ENCODE measurements around the gene STX4. TPM values are rescaled to one million over a fixed set of nuclear protein-coding genes. Genes with fewer than 3 reads are reported as not detected.

Gene STX4
- polyA plus RNA-seq, 2 of the 4 experiments (the other 2 are of a cell fraction): 39.7 to 73.9 TPM

DNA sequence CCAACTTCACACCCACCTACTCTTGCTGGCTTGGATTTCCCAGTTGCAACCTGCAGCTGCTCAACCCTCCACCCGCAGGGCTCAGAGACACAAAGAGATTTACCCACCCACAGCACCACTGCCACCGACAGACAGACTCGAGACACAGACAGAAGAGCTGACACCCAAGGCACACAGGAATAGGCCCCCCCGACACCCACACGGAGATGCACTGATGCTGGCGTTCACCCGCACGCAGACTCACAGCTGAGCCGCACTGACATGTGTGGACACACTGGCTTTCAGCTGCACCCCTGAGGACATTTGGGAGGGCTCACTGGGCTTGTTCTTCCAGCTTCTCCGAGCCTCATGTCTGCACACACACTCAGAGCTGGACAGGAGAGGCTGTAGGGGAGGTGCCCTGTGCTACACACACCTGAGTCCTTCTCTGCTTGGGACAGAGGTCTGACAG is 31.1 kb upstream of the STX4 start:
- CTCF ChIA-PET: interaction anchor here (0.9 to 3.7 kb wide), 4 partner anchors 13 to 117 kb away, joined by 3 to 15 read pairs (median 4); partner anchors contain the start of gene HSD3B7
- Histone ChIP-seq H3K9me3 (no peaks in the 10 kb centered on the region), H3K4me3 (no peak overlapping the region), H3K27ac (peak overlapping the region in 1 of 2 experiments; percentile 24; a peak in 1 of 6 replicates), H3K4me1 (peaks cover 26% of the 10 kb centered on the region), H3K4me2 (no peak overlapping the region)
- 92% methylated on average over 10 of the region's 10 CpGs for WGBS (ENCODE audit: missing lambda C conversion rate)
- no peak for FAIRE-seq
- POLR2A ChIA-PET: interaction anchor here (0.7 kb wide), 1 partner anchor 177 kb away, joined by 7 read pairs; the partner anchor contains the start of gene FUS
- no peak for ATAC-seq
- TF ChIP-seq RNF2 (IDR thresholded peaks at IDR 0.05; ENCODE audit: borderline replicate concordance, low read depth) (no peak), E2F6 (IDR thresholded peaks at IDR 0.05; ENCODE audit: borderline replicate concordance, low read depth) (no peak), CBX8 (IDR thresholded peaks at IDR 0.05) (no peak), NPAS2 (CRISPR knock-in tag; IDR thresholded peaks at IDR 0.05; ENCODE audit: borderline replicate concordance) (no peak), HOXB5 (CRISPR knock-in tag; IDR thresholded peaks at IDR 0.05) (no peak), SMC3 (IDR thresholded peaks at IDR 0.05) (no peak), CHD2 (IDR thresholded peaks at IDR 0.05; ENCODE audit: low read length, partially characterized antibody) (no peak), BCL3 (IDR thresholded peaks at IDR 0.05) (no peak), PHF8 (IDR thresholded peaks at IDR 0.05; ENCODE audit: borderline replicate concordance, low read depth) (no peak), NR3C1 (IDR thresholded peaks at IDR 0.05) (no peak), REST (IDR thresholded peaks at IDR 0.05) (no peak)
- TF ChIP-seq, protein P1, sequence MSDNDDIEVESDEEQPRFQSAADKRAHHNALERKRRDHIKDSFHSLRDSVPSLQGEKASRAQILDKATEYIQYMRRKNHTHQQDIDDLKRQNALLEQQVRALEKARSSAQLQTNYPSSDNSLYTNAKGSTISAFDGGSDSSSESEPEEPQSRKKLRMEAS (IDR thresholded peaks at IDR 0.05): no peak
- TF ChIP-seq, protein P2, sequence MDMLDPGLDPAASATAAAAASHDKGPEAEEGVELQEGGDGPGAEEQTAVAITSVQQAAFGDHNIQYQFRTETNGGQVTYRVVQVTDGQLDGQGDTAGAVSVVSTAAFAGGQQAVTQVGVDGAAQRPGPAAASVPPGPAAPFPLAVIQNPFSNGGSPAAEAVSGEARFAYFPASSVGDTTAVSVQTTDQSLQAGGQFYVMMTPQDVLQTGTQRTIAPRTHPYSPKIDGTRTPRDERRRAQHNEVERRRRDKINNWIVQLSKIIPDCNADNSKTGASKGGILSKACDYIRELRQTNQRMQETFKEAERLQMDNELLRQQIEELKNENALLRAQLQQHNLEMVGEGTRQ (IDR thresholded peaks at IDR 0.05): no peak
- TF ChIP-seq, protein P3, sequence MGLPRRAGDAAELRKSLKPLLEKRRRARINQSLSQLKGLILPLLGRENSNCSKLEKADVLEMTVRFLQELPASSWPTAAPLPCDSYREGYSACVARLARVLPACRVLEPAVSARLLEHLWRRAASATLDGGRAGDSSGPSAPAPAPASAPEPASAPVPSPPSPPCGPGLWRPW (IDR thresholded peaks at IDR 0.05): no peak
- no peak for DNase-seq (ENCODE audit: low read depth in 1 of 2, low spot score in 1 of 2)

DNA sequence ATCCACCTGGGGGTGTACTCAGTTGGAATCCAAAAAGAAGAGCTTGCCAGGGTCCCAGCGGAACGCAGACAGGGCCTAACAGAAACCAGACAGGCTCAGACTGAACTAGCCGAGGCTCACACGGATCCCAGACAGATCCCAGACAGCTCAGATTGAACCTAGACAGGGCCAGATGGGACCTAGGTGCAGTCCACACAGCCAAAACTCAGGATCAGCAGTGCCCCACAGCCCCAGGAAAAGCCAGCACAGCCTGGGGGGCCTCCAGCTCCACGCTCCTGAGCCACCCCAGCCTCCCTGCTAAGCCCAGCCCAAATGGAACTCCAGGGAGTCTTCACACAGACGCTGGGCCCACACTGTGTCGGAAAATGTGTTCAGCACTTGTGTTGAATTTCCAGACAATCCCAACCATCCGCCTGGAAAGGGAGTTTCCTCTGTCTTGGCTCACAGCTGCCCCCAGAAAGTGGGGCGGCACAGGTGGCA is 30.5 kb upstream of the STX4 start:
- peaks cover 21% of the 10 kb centered on the region for H3K4me1 ChIP-seq
- no peak overlapping the region for H3K4me3 ChIP-seq
- ChIA-PET POLR2A (no interaction called here), CTCF (interaction anchor here (0.9 to 3.7 kb wide), 5 partner anchors 13 to 116 kb away, joined by 3 to 15 read pairs (median 4); partner anchors contain the start of gene HSD3B7)
- DNase-seq (ENCODE audit: low read depth in 1 of 2, low spot score in 1 of 2) (no peak), FAIRE-seq (no peak), ATAC-seq (no peak)
- TF ChIP-seq RAD21 (conservative IDR thresholded peaks at IDR 0.05 in 1 of 2, IDR thresholded peaks at IDR 0.05 in 1 of 2): no peak
- TF ChIP-seq TP53 (CRISPR knock-in tag; IDR thresholded peaks at IDR 0.05): no peak
- no peak for TF ChIP-seq HEYL (CRISPR knock-in tag; IDR thresholded peaks at IDR 0.05)
- no peak for TF ChIP-seq MAFK (IDR thresholded peaks at IDR 0.05; ENCODE audit: partially characterized antibody)
- TF ChIP-seq HOXB13 (CRISPR knock-in tag; IDR thresholded peaks at IDR 0.05; ENCODE audit: low read depth): no peak
- no peak for TF ChIP-seq RCOR1 (IDR thresholded peaks at IDR 0.05; ENCODE audit: low read depth, low read length)
- TF ChIP-seq HDAC2 (IDR thresholded peaks at IDR 0.05): no peak
- TF ChIP-seq E2F6 (IDR thresholded peaks at IDR 0.05; ENCODE audit: borderline replicate concordance, low read depth): no peak
- H3K4me2 ChIP-seq: no peak overlapping the region
- no peaks in the 10 kb centered on the region for H3K9me3 ChIP-seq
- WGBS (ENCODE audit: missing lambda C conversion rate): 93% methylated on average over 7 of the region's 9 CpGs
- peak overlapping the region in 1 of 2 experiments; percentile 41; a peak in 2 of 6 replicates for H3K27ac ChIP-seq

All from A549 (cell line).